HEK293 (cell line): ENCODE measurements around the gene MAP1LC3C.

Source experiments
- CTCF ChIA-PET: fragments of 350-600 bp; formaldehyde crosslinking; extraction: SDS; loops from one replicate; lab custom pipeline; 2021; ENCODE audit warnings: antibody characterized with exemption; lab: Yijun Ruan, JAX
- POLR2A ChIA-PET: fragments of 300-600 bp; formaldehyde crosslinking; extraction: SDS; loops from one replicate; lab custom pipeline; 2020; ENCODE audit warnings: antibody characterized with exemption, inconsistent platforms; lab: Yijun Ruan, JAX
- H3K27ac ChIP-seq: fragments of 200-500 bp; sonication (Bioruptor generic); 2 replicates; pipeline ENCODE4 v1.5.1; 2014; ENCODE audit warnings: low read depth, low read length, control low read depth, inconsistent platforms; ENCODE audit errors: extremely low read depth
- H3K36me3 ChIP-seq, 2 experiments: fragments of 200-500 bp in 1 of 2; sonication (Bioruptor generic) in 1 of 2; 1 replicate in 1 of 2; 2 replicates in 1 of 2; pipeline ENCODE4 v1.5.1; 2014 to 2017; ENCODE audit warnings: inconsistent platforms in 2 of 2, low read length in 2 of 2; ENCODE audit not compliant: control insufficient read depth in 2 of 2, insufficient read depth in 1 of 2
- H3K4me1 ChIP-seq: fragments of 200-500 bp; sonication (Bioruptor generic); 2 replicates; pipeline ENCODE4 v1.5.1; 2014; ENCODE audit warnings: mild to moderate bottlenecking, low read length, inconsistent platforms; ENCODE audit not compliant: control insufficient read depth, insufficient read depth
- H3K4me3 ChIP-seq: 2 replicates; pipeline ENCODE4 v1.5.1; 2011; ENCODE audit warnings: low read depth, mild to moderate bottlenecking, control low read depth, low read length, moderate library complexity
- H3K9me3 ChIP-seq: fragments of 200-500 bp; sonication (Bioruptor generic); 2 replicates; pipeline ENCODE4 v1.5.1; 2014; ENCODE audit warnings: low read depth, low read length, inconsistent platforms; ENCODE audit not compliant: control insufficient read depth, insufficient read depth
- AEBP2 ChIP-seq: fragments of 450-650 bp; formaldehyde crosslinking; IDR thresholded peaks from 2 replicates; pipeline ENCODE4 v1.5.1; 2016; ENCODE audit warnings: missing biosample characterization, missing genetic modification characterization, borderline replicate concordance
- ATF2 ChIP-seq: fragments of 450-650 bp; formaldehyde crosslinking; IDR thresholded peaks from 2 replicates; pipeline ENCODE4 v1.5.1; 2016; ENCODE audit warnings: missing biosample characterization, missing genetic modification characterization, low read depth
- MEIS1 ChIP-seq: sonication (generic); formaldehyde crosslinking; IDR thresholded peaks from 2 replicates; pipeline ENCODE4 v1.8.1; 2022; ENCODE audit warnings: missing genetic modification reagents, mild to moderate bottlenecking, borderline replicate concordance
- MYNN ChIP-seq: fragments of 450-650 bp; formaldehyde crosslinking; IDR thresholded peaks from 2 replicates; pipeline ENCODE4 v1.5.1; 2016; ENCODE audit warnings: missing biosample characterization, missing genetic modification characterization, borderline replicate concordance
- PBX3 ChIP-seq: sonication (generic); formaldehyde crosslinking; IDR thresholded peaks from 2 replicates; pipeline ENCODE4 v1.8.1; 2022; ENCODE audit warnings: mild to moderate bottlenecking, moderate library complexity, missing genetic modification reagents
- SCRT2 ChIP-seq: fragments of 450-650 bp; formaldehyde crosslinking; IDR thresholded peaks from 2 replicates; pipeline ENCODE4 v1.5.1; 2016; ENCODE audit warnings: missing biosample characterization, missing genetic modification characterization
- TCF7L2 ChIP-seq: IDR thresholded peaks from 2 replicates; pipeline ENCODE4 v1.6.1; 2011; ENCODE audit warnings: low read depth, mild to moderate bottlenecking, inconsistent platforms, low read length, moderate library complexity, borderline replicate concordance
- YY1 ChIP-seq: fragments of 450-650 bp; formaldehyde crosslinking; IDR thresholded peaks from 2 replicates; pipeline ENCODE4 v1.5.1; 2018; ENCODE audit warnings: missing biosample characterization, missing genetic modification characterization
- YY2 ChIP-seq: fragments of 450-650 bp; formaldehyde crosslinking; IDR thresholded peaks from 2 replicates; pipeline ENCODE4 v1.5.1; 2016; ENCODE audit warnings: missing biosample characterization, missing genetic modification characterization
- ZBTB6 ChIP-seq: fragments of 450-650 bp; formaldehyde crosslinking; IDR thresholded peaks from 2 replicates; pipeline ENCODE4 v1.5.1; 2017; ENCODE audit warnings: missing biosample characterization, missing genetic modification characterization
- ZNF138 ChIP-seq: fragments of 450-650 bp; formaldehyde crosslinking; IDR thresholded peaks from 2 replicates; pipeline ENCODE4 v1.5.1; 2016; ENCODE audit warnings: missing biosample characterization, missing genetic modification characterization, borderline replicate concordance
- ZNF155 ChIP-seq: fragments of 450-650 bp; formaldehyde crosslinking; IDR thresholded peaks from 2 replicates; pipeline ENCODE4 v1.5.1; 2016; ENCODE audit warnings: missing biosample characterization, missing genetic modification characterization
- ZNF174 ChIP-seq: fragments of 450-650 bp; formaldehyde crosslinking; IDR thresholded peaks from 2 replicates; pipeline ENCODE4 v1.5.0; 2017; ENCODE audit warnings: missing biosample characterization, mild to moderate bottlenecking, missing genetic modification characterization
- ZNF175 ChIP-seq: fragments of 450-650 bp; formaldehyde crosslinking; IDR thresholded peaks from 2 replicates; pipeline ENCODE4 v1.5.1; 2016; ENCODE audit warnings: missing biosample characterization, missing genetic modification characterization
- ZNF302 ChIP-seq: fragments of 450-650 bp; formaldehyde crosslinking; IDR thresholded peaks from 2 replicates; pipeline ENCODE4 v1.5.1; 2016; ENCODE audit warnings: missing biosample characterization, missing genetic modification characterization, low read depth
- ZNF354C ChIP-seq: fragments of 450-650 bp; formaldehyde crosslinking; IDR thresholded peaks from 2 replicates; pipeline ENCODE4 v1.5.1; 2016; ENCODE audit warnings: missing biosample characterization, missing genetic modification characterization, low read depth, borderline replicate concordance
- ZNF398 ChIP-seq: fragments of 450-650 bp; formaldehyde crosslinking; IDR thresholded peaks from 2 replicates; pipeline ENCODE4 v1.5.1; 2017; ENCODE audit warnings: missing biosample characterization, missing genetic modification characterization
- ZNF510 ChIP-seq: fragments of 450-650 bp; formaldehyde crosslinking; IDR thresholded peaks from 2 replicates; pipeline ENCODE4 v1.5.1; 2018; ENCODE audit warnings: mild to moderate bottlenecking, missing genetic modification characterization, missing biosample characterization; ENCODE audit not compliant: insufficient replicate concordance
- ZNF600 ChIP-seq: fragments of 450-650 bp; formaldehyde crosslinking; IDR thresholded peaks from 2 replicates; pipeline ENCODE4 v1.5.1; 2016; ENCODE audit warnings: missing biosample characterization, missing genetic modification characterization
- ZNF629 ChIP-seq: fragments of 450-650 bp; formaldehyde crosslinking; IDR thresholded peaks from 2 replicates; pipeline ENCODE4 v1.5.1; 2017; ENCODE audit warnings: missing biosample characterization, missing genetic modification characterization
- ZSCAN5A ChIP-seq: fragments of 450-650 bp; formaldehyde crosslinking; IDR thresholded peaks from 2 replicates; pipeline ENCODE4 v1.5.1; 2016; ENCODE audit warnings: missing biosample characterization, missing genetic modification characterization

MAP1LC3C gene

GRCh38 chr1:242033447-242033846, 34.5 kb upstream of the MAP1LC3C start (continued):
- TF ChIP-seq ZNF138 (tag by site-specific recombination): no peak
- no peak for TF ChIP-seq ZNF354C

- no peaks in the 10 kb centered on the region for H3K9me3 ChIP-seq
- no peak overlapping the region for H3K4me3 ChIP-seq
- CTCF ChIA-PET: no interaction called here
- TF ChIP-seq ZSCAN5A (tag by site-specific recombination): no peak
- no peak for TF ChIP-seq MYNN (tag by site-specific recombination)
- no peak for TF ChIP-seq YY2 (tag by site-specific recombination)
- TF ChIP-seq ZNF510 (tag by site-specific recombination): no peak
- TF ChIP-seq YY1 (tag by site-specific recombination): no peak
- TF ChIP-seq ZNF600 (tag by site-specific recombination): no peak
- no peak for TF ChIP-seq ZNF175
- TF ChIP-seq AEBP2: no peak
- no peak for TF ChIP-seq ZNF155 (tag by site-specific recombination)
- TF ChIP-seq ZNF629 (tag by site-specific recombination): no peak
- TF ChIP-seq ATF2 (tag by site-specific recombination): no peak
- no peak for TF ChIP-seq ZNF174 (tag by site-specific recombination)
- no peak for TF ChIP-seq PBX3 (CRISPR knock-in tag)
- no peak for TF ChIP-seq MEIS1 (CRISPR knock-in tag)
- TF ChIP-seq TCF7L2: no peak
- no peak for TF ChIP-seq ZNF302
- TF ChIP-seq ZBTB6: no peak
- no peak for TF ChIP-seq SCRT2 (tag by site-specific recombination)
- TF ChIP-seq ZNF398 (tag by site-specific recombination): no peak
- H3K36me3 ChIP-seq: no peaks in the 10 kb centered on the region
- H3K27ac ChIP-seq: no peak overlapping the region
- H3K4me1 ChIP-seq: no peaks in the 10 kb centered on the region
- POLR2A ChIA-PET: no interaction called here
These were observed 31.2 kb upstream of the MAP1LC3C start for GRCh38 chr1:242030071-242030470.
